SK-N-SH treated with all-trans-retinoic acid at 6 μM for 48 hours (cell line): ENCODE measurements around the gene FARS2.

Experiments
- ATAC-seq: fragments of 200-7000 bp; cut with Tn5 transposase; 3 replicates; pipeline ENCODE4 v1.9.1; 2020; ENCODE audit warnings: mild to moderate bottlenecking, moderate library complexity
- ARNTL ChIP-seq: fragments of 450-650 bp; formaldehyde crosslinking; IDR thresholded peaks from 2 replicates; pipeline ENCODE4 v1.5.0; 2020; ENCODE audit warnings: low read depth, mild to moderate bottlenecking, moderate library complexity, borderline replicate concordance
- BACH2 ChIP-seq: fragments of 250-450 bp; sonication (Bioruptor Pico); IDR thresholded peaks from 2 replicates; pipeline ENCODE4 v1.9.0; 2021; ENCODE audit warnings: mild to moderate bottlenecking, borderline replicate concordance
- CREB5 ChIP-seq: fragments of 250-450 bp; sonication (Bioruptor Pico); IDR thresholded peaks from 2 replicates; pipeline ENCODE4 v1.5.1; 2020; ENCODE audit warnings: low read depth, mild to moderate bottlenecking, moderate library complexity
- CSDC2 ChIP-seq: fragments of 250-450 bp; sonication (Bioruptor Pico); IDR thresholded peaks from 2 replicates; pipeline ENCODE4 v1.5.0; 2020; ENCODE audit warnings: mild to moderate bottlenecking, moderate library complexity
- ESRRG ChIP-seq: fragments of 250-450 bp; sonication (Bioruptor Pico); IDR thresholded peaks from 2 replicates; pipeline ENCODE4 v1.6.1; 2021; ENCODE audit warnings: mild to moderate bottlenecking
- GLIS3 ChIP-seq: fragments of 250-450 bp; sonication (Bioruptor Pico); IDR thresholded peaks from 2 replicates; pipeline ENCODE4 v1.5.0; 2020; ENCODE audit warnings: mild to moderate bottlenecking, moderate library complexity
- ISL1 ChIP-seq: fragments of 250-450 bp; sonication (Bioruptor Pico); IDR thresholded peaks from 2 replicates; pipeline ENCODE4 v2.1.2; 2022; ENCODE audit warnings: mild to moderate bottlenecking, moderate library complexity
- OSR1 ChIP-seq: fragments of 250-450 bp; sonication (Bioruptor Pico); IDR thresholded peaks from 2 replicates; pipeline ENCODE4 v1.8.0; 2022; ENCODE audit warnings: moderate library complexity, mild to moderate bottlenecking, inconsistent platforms
- PATZ1 ChIP-seq: fragments of 250-450 bp; sonication (Bioruptor Pico); IDR thresholded peaks from 2 replicates; pipeline ENCODE4 v1.8.0; 2020; ENCODE audit warnings: mild to moderate bottlenecking, moderate library complexity, borderline replicate concordance
- POU6F1 ChIP-seq: fragments of 250-450 bp; sonication (Bioruptor Pico); IDR thresholded peaks from 2 replicates; pipeline ENCODE4 v1.8.0; 2021; ENCODE audit warnings: low read depth, mild to moderate bottlenecking, moderate library complexity, borderline replicate concordance
- PPARA ChIP-seq: fragments of 250-450 bp; sonication (Bioruptor Pico); IDR thresholded peaks from 2 replicates; pipeline ENCODE4 v1.5.0; 2020; ENCODE audit warnings: mild to moderate bottlenecking, borderline replicate concordance
- RARB ChIP-seq: fragments of 250-450 bp; sonication (Bioruptor Pico); IDR thresholded peaks from 2 replicates; pipeline ENCODE4 v1.8.0; 2021; ENCODE audit warnings: mild to moderate bottlenecking, moderate library complexity
- SNAI2 ChIP-seq: fragments of 250-450 bp; sonication (Bioruptor Pico); IDR thresholded peaks from 2 replicates; pipeline ENCODE4 v1.5.0; 2020; ENCODE audit warnings: mild to moderate bottlenecking, moderate library complexity
- TCF4 ChIP-seq: fragments of 250-450 bp; sonication (Bioruptor Pico); IDR thresholded peaks from 2 replicates; pipeline ENCODE4 v1.8.0; 2021; ENCODE audit warnings: mild to moderate bottlenecking, moderate library complexity, borderline replicate concordance
- TOX ChIP-seq: fragments of 250-450 bp; sonication (Bioruptor Pico); IDR thresholded peaks from 2 replicates; pipeline ENCODE4 v1.8.0; 2021; ENCODE audit warnings: mild to moderate bottlenecking, moderate library complexity, borderline replicate concordance
- TSHZ2 ChIP-seq: fragments of 250-450 bp; sonication (Bioruptor Pico); IDR thresholded peaks from 2 replicates; pipeline ENCODE4 v1.5.0; 2020; ENCODE audit warnings: mild to moderate bottlenecking, moderate library complexity
- ZC3H10 ChIP-seq: fragments of 250-450 bp; sonication (Bioruptor Pico); IDR thresholded peaks from 2 replicates; pipeline ENCODE4 v1.5.1; 2021; ENCODE audit warnings: mild to moderate bottlenecking, moderate library complexity
- ZFP3 ChIP-seq: fragments of 250-450 bp; sonication (Bioruptor Pico); IDR thresholded peaks from 2 replicates; pipeline ENCODE4 v1.5.0; 2020; ENCODE audit warnings: mild to moderate bottlenecking, moderate library complexity
- ZFP30 ChIP-seq: fragments of 450-650 bp; formaldehyde crosslinking; IDR thresholded peaks from 2 replicates; pipeline ENCODE4 v1.5.0; 2022; ENCODE audit warnings: mild to moderate bottlenecking, moderate library complexity
- ZNF565 ChIP-seq: fragments of 450-650 bp; formaldehyde crosslinking; conservative IDR thresholded peaks from 2 replicates; pipeline ENCODE4 v1.5.0; 2020; ENCODE audit warnings: low read depth, mild to moderate bottlenecking, moderate library complexity
- ZNF70 ChIP-seq: fragments of 450-650 bp; formaldehyde crosslinking; IDR thresholded peaks from 2 replicates; pipeline ENCODE4 v1.5.0; 2020; ENCODE audit warnings: mild to moderate bottlenecking, moderate library complexity
- ZNF8 ChIP-seq: fragments of 450-650 bp; formaldehyde crosslinking; IDR thresholded peaks from 2 replicates; pipeline ENCODE4 v1.5.0; 2020; ENCODE audit warnings: mild to moderate bottlenecking, moderate library complexity

Gene FARS2

GRCh38 chr6:5712349-5713215 is 451.3 kb downstream of the FARS2 start:
- no peak for ATAC-seq
- no peak for TF ChIP-seq SNAI2 (CRISPR knock-in tag)
- no peak for TF ChIP-seq GLIS3
- no peak for TF ChIP-seq PATZ1 (CRISPR knock-in tag)
- TF ChIP-seq ZNF70 (CRISPR knock-in tag), result no peak
- no peak for TF ChIP-seq ZFP30 (CRISPR knock-in tag)
- no peak for TF ChIP-seq PPARA
- no peak for TF ChIP-seq ESRRG (CRISPR knock-in tag)
- TF ChIP-seq CREB5 (CRISPR knock-in tag), result no peak
- no peak for TF ChIP-seq TOX
- no peak for TF ChIP-seq ZC3H10 (CRISPR knock-in tag)
- no peak for TF ChIP-seq ZNF8 (CRISPR knock-in tag)
- TF ChIP-seq RARB (CRISPR knock-in tag), result no peak
- no peak for TF ChIP-seq ARNTL (CRISPR knock-in tag)
- no peak for TF ChIP-seq TCF4 (CRISPR knock-in tag)
- no peak for TF ChIP-seq ZNF565 (CRISPR knock-in tag)
- TF ChIP-seq ZFP3 (CRISPR knock-in tag), result no peak
- TF ChIP-seq CSDC2 (CRISPR knock-in tag), result no peak
- TF ChIP-seq BACH2 (CRISPR knock-in tag), result no peak
- no peak for TF ChIP-seq POU6F1
- TF ChIP-seq, all 23 proteins: peak for 0

GRCh38 chr6:5713519-5713918 is 452.2 kb downstream of the FARS2 start:
- TF ChIP-seq TCF4 (CRISPR knock-in tag) (no peak), PPARA (no peak), ZNF565 (CRISPR knock-in tag) (no peak), TOX (no peak), RARB (CRISPR knock-in tag) (no peak), ISL1 (CRISPR knock-in tag) (no peak)
- TF ChIP-seq, all 23 proteins: peak for 0
- ATAC-seq, result no peak

GRCh38 chr6:5718231-5718947 is 457.1 kb downstream of the FARS2 start:
- ATAC-seq, result no peak
- TF ChIP-seq BACH2 (CRISPR knock-in tag) (no peak), ESRRG (CRISPR knock-in tag) (no peak), RARB (CRISPR knock-in tag) (no peak), POU6F1 (no peak), PPARA (no peak), ZNF565 (CRISPR knock-in tag) (no peak), ZFP3 (CRISPR knock-in tag) (no peak), PATZ1 (CRISPR knock-in tag) (no peak), ZNF70 (CRISPR knock-in tag) (no peak), CSDC2 (CRISPR knock-in tag) (no peak), ARNTL (CRISPR knock-in tag) (no peak), TSHZ2 (CRISPR knock-in tag) (no peak), ISL1 (CRISPR knock-in tag) (no peak), OSR1 (CRISPR knock-in tag) (no peak), ZFP30 (CRISPR knock-in tag) (no peak), TCF4 (CRISPR knock-in tag) (no peak)
